HG03571 (cell line): Measurements from ENCODE around the gene NKAIN2.
"Not testable (repeated sequence)": the region's sequence is repeated elsewhere in the genome, so short reads cannot be mapped to it uniquely, and the experiment has no call there.

Experiments used
- ATAC-seq: cut with Tn5 transposase; IDR thresholded peaks from one replicate; pipeline ENCODE4 v1.9.1; 2021; ENCODE audit not compliant: unreplicated experiment

NKAIN2 gene

GRCh38 chr6:124410425-124410824, 606.8 kb downstream of the NKAIN2 start:
- not testable (repeated sequence) for ATAC-seq

- not testable (repeated sequence) for ATAC-seq
Observed at GRCh38 chr6:124412657-124413056, 609.0 kb downstream of the NKAIN2 start.

- no peak for ATAC-seq
Observed at GRCh38 chr6:124420116-124420840, 616.6 kb downstream of the NKAIN2 start.

- ATAC-seq, result no peak
Observed at GRCh38 chr6:124423621-124424020, 620.0 kb downstream of the NKAIN2 start.

GRCh38 chr6:124430740-124431318, 627.2 kb downstream of the NKAIN2 start:
- no peak for ATAC-seq

- ATAC-seq, result no peak
Observed at GRCh38 chr6:124432620-124433019, 629.0 kb downstream of the NKAIN2 start.

GRCh38 chr6:124433387-124434160, 629.9 kb downstream of the NKAIN2 start:
- ATAC-seq, result no peak

GRCh38 chr6:124434421-124434820, 630.8 kb downstream of the NKAIN2 start:
- no peak for ATAC-seq

- no peak for ATAC-seq
Observed at GRCh38 chr6:124436803-124437202, 633.1 kb downstream of the NKAIN2 start.

GRCh38 chr6:124438546-124439065, 634.9 kb downstream of the NKAIN2 start:
- no peak for ATAC-seq

GRCh38 chr6:124441450-124441849, 637.8 kb downstream of the NKAIN2 start:
- ATAC-seq, result no peak

GRCh38 chr6:124443541-124443940, 639.9 kb downstream of the NKAIN2 start:
- ATAC-seq, result no peak

- ATAC-seq, result no peak
Observed at GRCh38 chr6:124445581-124445980, 641.9 kb downstream of the NKAIN2 start.

GRCh38 chr6:124446961-124447360, 643.3 kb downstream of the NKAIN2 start:
- no peak for ATAC-seq

- no peak for ATAC-seq
Observed at GRCh38 chr6:124459268-124459667, 655.6 kb downstream of the NKAIN2 start.

GRCh38 chr6:124462750-124463149, 659.1 kb downstream of the NKAIN2 start:
- ATAC-seq, result no peak

- no peak for ATAC-seq
Observed at GRCh38 chr6:124463271-124463670, 659.6 kb downstream of the NKAIN2 start.

GRCh38 chr6:124464600-124464999, 660.9 kb downstream of the NKAIN2 start:
- not testable (repeated sequence) for ATAC-seq

- ATAC-seq, result no peak
Observed at GRCh38 chr6:124466949-124467348, 663.3 kb downstream of the NKAIN2 start.

- no peak for ATAC-seq
Observed at GRCh38 chr6:124467366-124467765, 663.7 kb downstream of the NKAIN2 start.

- no peak for ATAC-seq
Observed at GRCh38 chr6:124470803-124471202, 667.1 kb downstream of the NKAIN2 start.

GRCh38 chr6:124475176-124475575, 671.5 kb downstream of the NKAIN2 start:
- no peak for ATAC-seq
